SK-N-SH treated with all-trans-retinoic acid at 6 μM for 48 hours (cell line): ENCODE results near the gene ABLIM1.

Source experiments
- ATAC-seq: fragments of 200-7000 bp; cut with Tn5 transposase; 3 replicates; pipeline ENCODE4 v1.9.1; 2020; ENCODE audit warnings: mild to moderate bottlenecking, moderate library complexity
- ARNTL ChIP-seq: fragments of 450-650 bp; formaldehyde crosslinking; IDR thresholded peaks from 2 replicates; pipeline ENCODE4 v1.5.0; 2020; ENCODE audit warnings: low read depth, mild to moderate bottlenecking, moderate library complexity, borderline replicate concordance
- BACH2 ChIP-seq: fragments of 250-450 bp; sonication (Bioruptor Pico); IDR thresholded peaks from 2 replicates; pipeline ENCODE4 v1.9.0; 2021; ENCODE audit warnings: mild to moderate bottlenecking, borderline replicate concordance
- CSDC2 ChIP-seq: fragments of 250-450 bp; sonication (Bioruptor Pico); IDR thresholded peaks from 2 replicates; pipeline ENCODE4 v1.5.0; 2020; ENCODE audit warnings: mild to moderate bottlenecking, moderate library complexity
- ESRRG ChIP-seq: fragments of 250-450 bp; sonication (Bioruptor Pico); IDR thresholded peaks from 2 replicates; pipeline ENCODE4 v1.6.1; 2021; ENCODE audit warnings: mild to moderate bottlenecking
- GLIS3 ChIP-seq: fragments of 250-450 bp; sonication (Bioruptor Pico); IDR thresholded peaks from 2 replicates; pipeline ENCODE4 v1.5.0; 2020; ENCODE audit warnings: mild to moderate bottlenecking, moderate library complexity
- ISL1 ChIP-seq: fragments of 250-450 bp; sonication (Bioruptor Pico); IDR thresholded peaks from 2 replicates; pipeline ENCODE4 v2.1.2; 2022; ENCODE audit warnings: mild to moderate bottlenecking, moderate library complexity
- OSR1 ChIP-seq: fragments of 250-450 bp; sonication (Bioruptor Pico); IDR thresholded peaks from 2 replicates; pipeline ENCODE4 v1.8.0; 2022; ENCODE audit warnings: moderate library complexity, mild to moderate bottlenecking, inconsistent platforms
- PPARA ChIP-seq: fragments of 250-450 bp; sonication (Bioruptor Pico); IDR thresholded peaks from 2 replicates; pipeline ENCODE4 v1.5.0; 2020; ENCODE audit warnings: mild to moderate bottlenecking, borderline replicate concordance
- RARB ChIP-seq: fragments of 250-450 bp; sonication (Bioruptor Pico); IDR thresholded peaks from 2 replicates; pipeline ENCODE4 v1.8.0; 2021; ENCODE audit warnings: mild to moderate bottlenecking, moderate library complexity
- SNAI2 ChIP-seq: fragments of 250-450 bp; sonication (Bioruptor Pico); IDR thresholded peaks from 2 replicates; pipeline ENCODE4 v1.5.0; 2020; ENCODE audit warnings: mild to moderate bottlenecking, moderate library complexity
- TCF4 ChIP-seq: fragments of 250-450 bp; sonication (Bioruptor Pico); IDR thresholded peaks from 2 replicates; pipeline ENCODE4 v1.8.0; 2021; ENCODE audit warnings: mild to moderate bottlenecking, moderate library complexity, borderline replicate concordance
- TOX ChIP-seq: fragments of 250-450 bp; sonication (Bioruptor Pico); IDR thresholded peaks from 2 replicates; pipeline ENCODE4 v1.8.0; 2021; ENCODE audit warnings: mild to moderate bottlenecking, moderate library complexity, borderline replicate concordance
- ZC3H10 ChIP-seq: fragments of 250-450 bp; sonication (Bioruptor Pico); IDR thresholded peaks from 2 replicates; pipeline ENCODE4 v1.5.1; 2021; ENCODE audit warnings: mild to moderate bottlenecking, moderate library complexity
- ZFP30 ChIP-seq: fragments of 450-650 bp; formaldehyde crosslinking; IDR thresholded peaks from 2 replicates; pipeline ENCODE4 v1.5.0; 2022; ENCODE audit warnings: mild to moderate bottlenecking, moderate library complexity
- ZNF565 ChIP-seq: fragments of 450-650 bp; formaldehyde crosslinking; conservative IDR thresholded peaks from 2 replicates; pipeline ENCODE4 v1.5.0; 2020; ENCODE audit warnings: low read depth, mild to moderate bottlenecking, moderate library complexity
- ZNF70 ChIP-seq: fragments of 450-650 bp; formaldehyde crosslinking; IDR thresholded peaks from 2 replicates; pipeline ENCODE4 v1.5.0; 2020; ENCODE audit warnings: mild to moderate bottlenecking, moderate library complexity
- ZNF8 ChIP-seq: fragments of 450-650 bp; formaldehyde crosslinking; IDR thresholded peaks from 2 replicates; pipeline ENCODE4 v1.5.0; 2020; ENCODE audit warnings: mild to moderate bottlenecking, moderate library complexity
- TF ChIP-seq, protein P1 (sequence below): fragments of 250-450 bp; sonication (Bioruptor Pico); IDR thresholded peaks from 2 replicates; pipeline ENCODE4 v1.8.0; 2021; ENCODE audit warnings: low read depth, mild to moderate bottlenecking, moderate library complexity, borderline replicate concordance
- TF ChIP-seq, protein P2 (sequence below): fragments of 250-450 bp; sonication (Bioruptor Pico); IDR thresholded peaks from 2 replicates; pipeline ENCODE4 v1.8.0; 2020; ENCODE audit warnings: mild to moderate bottlenecking, moderate library complexity, borderline replicate concordance
- TF ChIP-seq, protein P3 (sequence below): fragments of 250-450 bp; sonication (Bioruptor Pico); IDR thresholded peaks from 2 replicates; pipeline ENCODE4 v1.5.0; 2020; ENCODE audit warnings: mild to moderate bottlenecking, moderate library complexity
- TF ChIP-seq, protein P4 (sequence below): fragments of 250-450 bp; sonication (Bioruptor Pico); IDR thresholded peaks from 2 replicates; pipeline ENCODE4 v1.5.1; 2020; ENCODE audit warnings: low read depth, mild to moderate bottlenecking, moderate library complexity
- TF ChIP-seq, protein P5 (sequence below): fragments of 250-450 bp; sonication (Bioruptor Pico); IDR thresholded peaks from 2 replicates; pipeline ENCODE4 v1.5.1; 2021; ENCODE audit warnings: mild to moderate bottlenecking, moderate library complexity

The ABLIM1 gene

DNA sequence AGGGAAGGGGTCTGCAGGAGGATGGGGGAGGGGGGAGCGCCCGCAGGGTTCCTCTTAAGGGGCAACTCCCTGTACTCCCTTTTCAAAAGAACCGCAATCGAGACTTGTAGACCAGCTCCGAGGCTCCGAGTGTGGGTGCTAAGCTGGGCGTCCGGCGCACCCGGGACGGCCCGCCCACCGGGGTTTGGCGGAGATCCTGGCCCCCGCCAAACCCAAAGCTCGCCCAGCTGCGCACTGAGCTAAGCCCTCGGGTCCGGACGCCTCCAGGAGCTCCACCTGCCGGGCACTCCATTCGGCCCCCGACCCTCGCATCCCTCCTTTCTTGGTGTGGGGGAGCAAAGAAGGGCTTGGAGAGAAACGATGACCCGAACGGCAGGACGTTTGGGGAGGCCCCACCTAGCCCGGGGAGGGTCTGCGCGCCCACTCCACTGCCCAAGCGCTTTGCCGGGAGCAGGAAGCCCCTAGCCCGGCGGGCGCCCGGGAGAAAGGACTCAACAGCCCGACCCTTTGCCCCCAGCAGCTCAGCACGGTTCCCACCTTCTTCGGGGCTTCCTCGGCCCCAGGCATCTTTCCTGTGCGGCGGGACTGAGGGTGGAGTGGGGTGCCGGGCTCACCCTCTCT, 254.4 kb downstream of the ABLIM1 start:
- TF ChIP-seq TCF4 (CRISPR knock-in tag) (no peak), SNAI2 (CRISPR knock-in tag) (no peak), ISL1 (CRISPR knock-in tag) (no peak), ZNF70 (CRISPR knock-in tag) (no peak), GLIS3 (no peak), ZNF565 (CRISPR knock-in tag) (no peak), PPARA (CRISPR knock-in tag) (no peak), CSDC2 (no peak), ZNF8 (CRISPR knock-in tag) (no peak), RARB (CRISPR knock-in tag) (no peak), ARNTL (CRISPR knock-in tag) (no peak), OSR1 (CRISPR knock-in tag) (no peak), BACH2 (CRISPR knock-in tag) (no peak), ZC3H10 (CRISPR knock-in tag) (no peak)
- TF ChIP-seq, protein P1, sequence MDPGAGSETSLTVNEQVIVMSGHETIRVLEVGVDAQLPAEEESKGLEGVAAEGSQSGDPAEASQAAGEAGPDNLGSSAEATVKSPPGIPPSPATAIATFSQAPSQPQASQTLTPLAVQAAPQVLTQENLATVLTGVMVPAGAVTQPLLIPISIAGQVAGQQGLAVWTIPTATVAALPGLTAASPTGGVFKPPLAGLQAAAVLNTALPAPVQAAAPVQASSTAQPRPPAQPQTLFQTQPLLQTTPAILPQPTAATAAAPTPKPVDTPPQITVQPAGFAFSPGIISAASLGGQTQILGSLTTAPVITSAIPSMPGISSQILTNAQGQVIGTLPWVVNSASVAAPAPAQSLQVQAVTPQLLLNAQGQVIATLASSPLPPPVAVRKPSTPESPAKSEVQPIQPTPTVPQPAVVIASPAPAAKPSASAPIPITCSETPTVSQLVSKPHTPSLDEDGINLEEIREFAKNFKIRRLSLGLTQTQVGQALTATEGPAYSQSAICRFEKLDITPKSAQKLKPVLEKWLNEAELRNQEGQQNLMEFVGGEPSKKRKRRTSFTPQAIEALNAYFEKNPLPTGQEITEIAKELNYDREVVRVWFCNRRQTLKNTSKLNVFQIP (CRISPR knock-in tag), result no peak
- TF ChIP-seq, protein P2, sequence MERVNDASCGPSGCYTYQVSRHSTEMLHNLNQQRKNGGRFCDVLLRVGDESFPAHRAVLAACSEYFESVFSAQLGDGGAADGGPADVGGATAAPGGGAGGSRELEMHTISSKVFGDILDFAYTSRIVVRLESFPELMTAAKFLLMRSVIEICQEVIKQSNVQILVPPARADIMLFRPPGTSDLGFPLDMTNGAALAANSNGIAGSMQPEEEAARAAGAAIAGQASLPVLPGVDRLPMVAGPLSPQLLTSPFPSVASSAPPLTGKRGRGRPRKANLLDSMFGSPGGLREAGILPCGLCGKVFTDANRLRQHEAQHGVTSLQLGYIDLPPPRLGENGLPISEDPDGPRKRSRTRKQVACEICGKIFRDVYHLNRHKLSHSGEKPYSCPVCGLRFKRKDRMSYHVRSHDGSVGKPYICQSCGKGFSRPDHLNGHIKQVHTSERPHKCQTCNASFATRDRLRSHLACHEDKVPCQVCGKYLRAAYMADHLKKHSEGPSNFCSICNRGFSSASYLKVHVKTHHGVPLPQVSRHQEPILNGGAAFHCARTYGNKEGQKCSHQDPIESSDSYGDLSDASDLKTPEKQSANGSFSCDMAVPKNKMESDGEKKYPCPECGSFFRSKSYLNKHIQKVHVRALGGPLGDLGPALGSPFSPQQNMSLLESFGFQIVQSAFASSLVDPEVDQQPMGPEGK (CRISPR knock-in tag), result no peak
- TF ChIP-seq, protein P3, sequence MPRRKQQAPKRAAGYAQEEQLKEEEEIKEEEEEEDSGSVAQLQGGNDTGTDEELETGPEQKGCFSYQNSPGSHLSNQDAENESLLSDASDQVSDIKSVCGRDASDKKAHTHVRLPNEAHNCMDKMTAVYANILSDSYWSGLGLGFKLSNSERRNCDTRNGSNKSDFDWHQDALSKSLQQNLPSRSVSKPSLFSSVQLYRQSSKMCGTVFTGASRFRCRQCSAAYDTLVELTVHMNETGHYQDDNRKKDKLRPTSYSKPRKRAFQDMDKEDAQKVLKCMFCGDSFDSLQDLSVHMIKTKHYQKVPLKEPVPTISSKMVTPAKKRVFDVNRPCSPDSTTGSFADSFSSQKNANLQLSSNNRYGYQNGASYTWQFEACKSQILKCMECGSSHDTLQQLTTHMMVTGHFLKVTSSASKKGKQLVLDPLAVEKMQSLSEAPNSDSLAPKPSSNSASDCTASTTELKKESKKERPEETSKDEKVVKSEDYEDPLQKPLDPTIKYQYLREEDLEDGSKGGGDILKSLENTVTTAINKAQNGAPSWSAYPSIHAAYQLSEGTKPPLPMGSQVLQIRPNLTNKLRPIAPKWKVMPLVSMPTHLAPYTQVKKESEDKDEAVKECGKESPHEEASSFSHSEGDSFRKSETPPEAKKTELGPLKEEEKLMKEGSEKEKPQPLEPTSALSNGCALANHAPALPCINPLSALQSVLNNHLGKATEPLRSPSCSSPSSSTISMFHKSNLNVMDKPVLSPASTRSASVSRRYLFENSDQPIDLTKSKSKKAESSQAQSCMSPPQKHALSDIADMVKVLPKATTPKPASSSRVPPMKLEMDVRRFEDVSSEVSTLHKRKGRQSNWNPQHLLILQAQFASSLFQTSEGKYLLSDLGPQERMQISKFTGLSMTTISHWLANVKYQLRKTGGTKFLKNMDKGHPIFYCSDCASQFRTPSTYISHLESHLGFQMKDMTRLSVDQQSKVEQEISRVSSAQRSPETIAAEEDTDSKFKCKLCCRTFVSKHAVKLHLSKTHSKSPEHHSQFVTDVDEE (CRISPR knock-in tag), result no peak
- TF ChIP-seq, protein P4, sequence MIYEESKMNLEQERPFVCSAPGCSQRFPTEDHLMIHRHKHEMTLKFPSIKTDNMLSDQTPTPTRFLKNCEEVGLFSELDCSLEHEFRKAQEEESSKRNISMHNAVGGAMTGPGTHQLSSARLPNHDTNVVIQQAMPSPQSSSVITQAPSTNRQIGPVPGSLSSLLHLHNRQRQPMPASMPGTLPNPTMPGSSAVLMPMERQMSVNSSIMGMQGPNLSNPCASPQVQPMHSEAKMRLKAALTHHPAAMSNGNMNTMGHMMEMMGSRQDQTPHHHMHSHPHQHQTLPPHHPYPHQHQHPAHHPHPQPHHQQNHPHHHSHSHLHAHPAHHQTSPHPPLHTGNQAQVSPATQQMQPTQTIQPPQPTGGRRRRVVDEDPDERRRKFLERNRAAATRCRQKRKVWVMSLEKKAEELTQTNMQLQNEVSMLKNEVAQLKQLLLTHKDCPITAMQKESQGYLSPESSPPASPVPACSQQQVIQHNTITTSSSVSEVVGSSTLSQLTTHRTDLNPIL, result no peak
- TF ChIP-seq, protein P5, sequence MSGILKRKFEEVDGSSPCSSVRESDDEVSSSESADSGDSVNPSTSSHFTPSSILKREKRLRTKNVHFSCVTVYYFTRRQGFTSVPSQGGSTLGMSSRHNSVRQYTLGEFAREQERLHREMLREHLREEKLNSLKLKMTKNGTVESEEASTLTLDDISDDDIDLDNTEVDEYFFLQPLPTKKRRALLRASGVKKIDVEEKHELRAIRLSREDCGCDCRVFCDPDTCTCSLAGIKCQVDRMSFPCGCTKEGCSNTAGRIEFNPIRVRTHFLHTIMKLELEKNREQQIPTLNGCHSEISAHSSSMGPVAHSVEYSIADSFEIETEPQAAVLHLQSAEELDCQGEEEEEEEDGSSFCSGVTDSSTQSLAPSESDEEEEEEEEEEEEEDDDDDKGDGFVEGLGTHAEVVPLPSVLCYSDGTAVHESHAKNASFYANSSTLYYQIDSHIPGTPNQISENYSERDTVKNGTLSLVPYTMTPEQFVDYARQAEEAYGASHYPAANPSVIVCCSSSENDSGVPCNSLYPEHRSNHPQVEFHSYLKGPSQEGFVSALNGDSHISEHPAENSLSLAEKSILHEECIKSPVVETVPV (CRISPR knock-in tag), result no peak
- peak; percentile 40 for ATAC-seq

DNA sequence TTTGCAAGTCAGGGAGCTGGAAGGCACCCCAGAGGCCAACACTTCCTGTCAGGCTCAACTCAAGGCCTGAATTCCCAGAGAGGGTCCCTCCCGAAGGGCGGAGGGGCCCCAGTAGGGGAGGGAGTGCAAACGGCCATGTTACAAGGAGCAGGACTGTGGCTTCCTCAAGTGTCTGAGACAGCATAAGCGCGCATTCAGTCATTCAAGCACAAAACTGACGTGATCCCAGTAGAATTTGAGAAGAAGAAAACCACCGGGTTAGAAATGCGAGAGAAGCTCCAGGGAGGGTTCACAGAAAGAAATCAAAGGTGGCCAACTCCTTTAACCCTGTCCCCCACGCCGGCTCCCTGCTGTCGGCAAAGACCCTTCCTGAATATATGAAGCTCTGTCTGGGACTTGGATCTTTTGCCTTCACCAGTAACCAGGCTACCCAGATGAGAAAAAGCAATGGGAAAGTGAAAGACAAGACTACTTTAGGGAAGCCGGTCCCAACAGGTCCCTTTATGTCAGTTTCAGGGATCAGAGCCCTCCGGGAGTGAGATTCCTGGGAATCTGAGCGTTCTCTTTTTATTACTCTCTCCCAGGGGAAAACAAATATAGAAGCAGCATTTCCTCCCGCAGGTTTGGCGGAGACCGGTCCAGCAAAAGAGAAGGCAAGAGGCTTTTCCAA, 255.1 kb downstream of the ABLIM1 start:
- no peak for ATAC-seq
- TF ChIP-seq ZNF70 (CRISPR knock-in tag), result no peak
- no peak for TF ChIP-seq BACH2 (CRISPR knock-in tag)
- no peak for TF ChIP-seq ZC3H10 (CRISPR knock-in tag)
- TF ChIP-seq, protein P3 (CRISPR knock-in tag), result no peak
- no peak for TF ChIP-seq GLIS3
- no peak for TF ChIP-seq ARNTL (CRISPR knock-in tag)
- no peak for TF ChIP-seq TOX (CRISPR knock-in tag)
- TF ChIP-seq, protein P2 (CRISPR knock-in tag), result no peak
- TF ChIP-seq ESRRG, result no peak
- no peak for TF ChIP-seq ZFP30 (CRISPR knock-in tag)
- TF ChIP-seq, protein P1 (CRISPR knock-in tag), result no peak
- no peak for TF ChIP-seq CSDC2
- no peak for TF ChIP-seq ISL1 (CRISPR knock-in tag)
